SK-N-SH (cell line): ENCODE measurements around the gene KRT71.

Source experiments
- CTCF ChIP-seq: fragments of 200-600 bp; sonication (generic); IDR thresholded peaks from 2 replicates; pipeline ENCODE4 v1.6.1; 2017; ENCODE audit warnings: antibody characterized with exemption, mild to moderate bottlenecking, moderate library complexity
- EP300 ChIP-seq, 2 experiments: IDR thresholded peaks; 2 replicates each; pipeline versions ENCODE4 v1.4.0 to v1.6.1; 2012; ENCODE audit warnings: borderline replicate concordance in 1 of 2, low read depth in 1 of 2, low read length in 1 of 2
- MXI1 ChIP-seq: IDR thresholded peaks from 2 replicates; pipeline ENCODE4 v1.6.1; 2012; ENCODE audit warnings: mild to moderate bottlenecking, low read depth, low read length, improper control_type of control experiment
- NRF1 ChIP-seq: IDR thresholded peaks from 2 replicates; pipeline ENCODE4 v1.6.1; 2012; ENCODE audit warnings: low read depth, mild to moderate bottlenecking, low read length
- POLR2AphosphoS5 ChIP-seq: IDR thresholded peaks from 2 replicates; pipeline ENCODE4 v1.6.1; 2012; ENCODE audit warnings: low read depth, low read length
- RCOR1 ChIP-seq: fragments of 150-350 bp; IDR thresholded peaks from 2 replicates; pipeline ENCODE4 v1.6.1; 2017; ENCODE audit warnings: antibody characterized with exemption, low read length
- RFX5 ChIP-seq: IDR thresholded peaks from 2 replicates; pipeline ENCODE4 v1.6.1; 2012; ENCODE audit warnings: mild to moderate bottlenecking, improper control_type of control experiment, low read length
- SMC3 ChIP-seq: IDR thresholded peaks from 2 replicates; pipeline ENCODE4 v1.6.1; 2012; ENCODE audit warnings: low read depth, low read length, improper control_type of control experiment
- TEAD4 ChIP-seq: IDR thresholded peaks from 2 replicates; pipeline ENCODE4 v1.4.0; 2012; ENCODE audit warnings: mild to moderate bottlenecking, borderline replicate concordance; ENCODE audit not compliant: insufficient read depth
- USF1 ChIP-seq: IDR thresholded peaks from 2 replicates; pipeline ENCODE4 v1.4.0; 2012; ENCODE audit warnings: low read depth, borderline replicate concordance
- YY1 ChIP-seq: IDR thresholded peaks from 2 replicates; pipeline ENCODE4 v1.4.0; 2012; ENCODE audit warnings: low read depth, mild to moderate bottlenecking
- TF ChIP-seq, protein P1 (sequence below): IDR thresholded peaks from 2 replicates; pipeline ENCODE4 v1.6.1; 2012; ENCODE audit warnings: mild to moderate bottlenecking, low read depth, low read length, moderate library complexity
- TF ChIP-seq, protein P2 (sequence below): IDR thresholded peaks from 2 replicates; pipeline ENCODE4 v1.4.0; 2012; ENCODE audit warnings: low read depth, borderline replicate concordance

- TF ChIP-seq POLR2AphosphoS5, result no peak
- no peak for TF ChIP-seq MXI1
- TF ChIP-seq CTCF, result no peak
- no peak for TF ChIP-seq USF1
- no peak for TF ChIP-seq TEAD4
- TF ChIP-seq EP300 (IDR thresholded peaks at IDR 0.05; ENCODE audit: borderline replicate concordance in 1 of 2, low read depth in 1 of 2, low read length in 1 of 2), result no peak
- TF ChIP-seq YY1, result no peak
- no peak for TF ChIP-seq RCOR1
- TF ChIP-seq, protein P1, sequence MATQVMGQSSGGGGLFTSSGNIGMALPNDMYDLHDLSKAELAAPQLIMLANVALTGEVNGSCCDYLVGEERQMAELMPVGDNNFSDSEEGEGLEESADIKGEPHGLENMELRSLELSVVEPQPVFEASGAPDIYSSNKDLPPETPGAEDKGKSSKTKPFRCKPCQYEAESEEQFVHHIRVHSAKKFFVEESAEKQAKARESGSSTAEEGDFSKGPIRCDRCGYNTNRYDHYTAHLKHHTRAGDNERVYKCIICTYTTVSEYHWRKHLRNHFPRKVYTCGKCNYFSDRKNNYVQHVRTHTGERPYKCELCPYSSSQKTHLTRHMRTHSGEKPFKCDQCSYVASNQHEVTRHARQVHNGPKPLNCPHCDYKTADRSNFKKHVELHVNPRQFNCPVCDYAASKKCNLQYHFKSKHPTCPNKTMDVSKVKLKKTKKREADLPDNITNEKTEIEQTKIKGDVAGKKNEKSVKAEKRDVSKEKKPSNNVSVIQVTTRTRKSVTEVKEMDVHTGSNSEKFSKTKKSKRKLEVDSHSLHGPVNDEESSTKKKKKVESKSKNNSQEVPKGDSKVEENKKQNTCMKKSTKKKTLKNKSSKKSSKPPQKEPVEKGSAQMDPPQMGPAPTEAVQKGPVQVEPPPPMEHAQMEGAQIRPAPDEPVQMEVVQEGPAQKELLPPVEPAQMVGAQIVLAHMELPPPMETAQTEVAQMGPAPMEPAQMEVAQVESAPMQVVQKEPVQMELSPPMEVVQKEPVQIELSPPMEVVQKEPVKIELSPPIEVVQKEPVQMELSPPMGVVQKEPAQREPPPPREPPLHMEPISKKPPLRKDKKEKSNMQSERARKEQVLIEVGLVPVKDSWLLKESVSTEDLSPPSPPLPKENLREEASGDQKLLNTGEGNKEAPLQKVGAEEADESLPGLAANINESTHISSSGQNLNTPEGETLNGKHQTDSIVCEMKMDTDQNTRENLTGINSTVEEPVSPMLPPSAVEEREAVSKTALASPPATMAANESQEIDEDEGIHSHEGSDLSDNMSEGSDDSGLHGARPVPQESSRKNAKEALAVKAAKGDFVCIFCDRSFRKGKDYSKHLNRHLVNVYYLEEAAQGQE, result no peak
- TF ChIP-seq, protein P2, sequence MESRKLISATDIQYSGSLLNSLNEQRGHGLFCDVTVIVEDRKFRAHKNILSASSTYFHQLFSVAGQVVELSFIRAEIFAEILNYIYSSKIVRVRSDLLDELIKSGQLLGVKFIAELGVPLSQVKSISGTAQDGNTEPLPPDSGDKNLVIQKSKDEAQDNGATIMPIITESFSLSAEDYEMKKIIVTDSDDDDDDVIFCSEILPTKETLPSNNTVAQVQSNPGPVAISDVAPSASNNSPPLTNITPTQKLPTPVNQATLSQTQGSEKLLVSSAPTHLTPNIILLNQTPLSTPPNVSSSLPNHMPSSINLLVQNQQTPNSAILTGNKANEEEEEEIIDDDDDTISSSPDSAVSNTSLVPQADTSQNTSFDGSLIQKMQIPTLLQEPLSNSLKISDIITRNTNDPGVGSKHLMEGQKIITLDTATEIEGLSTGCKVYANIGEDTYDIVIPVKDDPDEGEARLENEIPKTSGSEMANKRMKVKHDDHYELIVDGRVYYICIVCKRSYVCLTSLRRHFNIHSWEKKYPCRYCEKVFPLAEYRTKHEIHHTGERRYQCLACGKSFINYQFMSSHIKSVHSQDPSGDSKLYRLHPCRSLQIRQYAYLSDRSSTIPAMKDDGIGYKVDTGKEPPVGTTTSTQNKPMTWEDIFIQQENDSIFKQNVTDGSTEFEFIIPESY, result no peak
- TF ChIP-seq NRF1, result no peak
- no peak for TF ChIP-seq RFX5
- no peak for TF ChIP-seq SMC3
Measured at GRCh38 chr12:52558781-52559445, 6.0 kb upstream of the KRT71 start.
